HEK293 (cell line): Measurements from ENCODE around the gene MPZL2.

Experiments
- CTCF ChIA-PET: fragments of 350-600 bp; formaldehyde crosslinking; extraction: SDS; loops from one replicate; lab custom pipeline; 2021; ENCODE audit warnings: antibody characterized with exemption; lab: Yijun Ruan, JAX
- POLR2A ChIA-PET: fragments of 300-600 bp; formaldehyde crosslinking; extraction: SDS; loops from one replicate; lab custom pipeline; 2020; ENCODE audit warnings: antibody characterized with exemption, inconsistent platforms; lab: Yijun Ruan, JAX
- H3K27ac ChIP-seq: fragments of 200-500 bp; sonication (Bioruptor generic); 2 replicates; pipeline ENCODE4 v1.5.1; 2014; ENCODE audit warnings: low read depth, low read length, control low read depth, inconsistent platforms; ENCODE audit errors: extremely low read depth
- H3K36me3 ChIP-seq, 2 experiments: fragments of 200-500 bp in 1 of 2; sonication (Bioruptor generic) in 1 of 2; 1 replicate in 1 of 2; 2 replicates in 1 of 2; pipeline ENCODE4 v1.5.1; 2014 to 2017; ENCODE audit warnings: inconsistent platforms in 2 of 2, low read length in 2 of 2; ENCODE audit not compliant: control insufficient read depth in 2 of 2, insufficient read depth in 1 of 2
- H3K4me1 ChIP-seq: fragments of 200-500 bp; sonication (Bioruptor generic); 2 replicates; pipeline ENCODE4 v1.5.1; 2014; ENCODE audit warnings: mild to moderate bottlenecking, low read length, inconsistent platforms; ENCODE audit not compliant: control insufficient read depth, insufficient read depth
- H3K4me3 ChIP-seq: 2 replicates; pipeline ENCODE4 v1.5.1; 2011; ENCODE audit warnings: low read depth, mild to moderate bottlenecking, control low read depth, low read length, moderate library complexity
- H3K9me3 ChIP-seq: fragments of 200-500 bp; sonication (Bioruptor generic); 2 replicates; pipeline ENCODE4 v1.5.1; 2014; ENCODE audit warnings: low read depth, low read length, inconsistent platforms; ENCODE audit not compliant: control insufficient read depth, insufficient read depth
- BCL11B ChIP-seq: fragments of 450-650 bp; formaldehyde crosslinking; IDR thresholded peaks from 2 replicates; pipeline ENCODE4 v1.5.1; 2016; ENCODE audit warnings: low read depth, missing biosample characterization, missing genetic modification characterization
- EGR2 ChIP-seq: fragments of 450-650 bp; formaldehyde crosslinking; IDR thresholded peaks from 2 replicates; pipeline ENCODE4 v1.5.1; 2016; ENCODE audit warnings: low read depth, missing biosample characterization, missing genetic modification characterization
- FEZF1 ChIP-seq: fragments of 450-650 bp; formaldehyde crosslinking; IDR thresholded peaks from 2 replicates; pipeline ENCODE4 v1.5.1; 2016; ENCODE audit warnings: missing biosample characterization, missing genetic modification characterization
- HOXC10 ChIP-seq: sonication (generic); formaldehyde crosslinking; IDR thresholded peaks from 2 replicates; pipeline ENCODE4 v1.8.1; 2023; ENCODE audit warnings: mild to moderate bottlenecking, missing genetic modification reagents
- KLF1 ChIP-seq: fragments of 450-650 bp; formaldehyde crosslinking; IDR thresholded peaks from 2 replicates; pipeline ENCODE4 v1.5.1; 2016; ENCODE audit warnings: missing biosample characterization, missing genetic modification characterization
- KLF17 ChIP-seq: fragments of 450-650 bp; formaldehyde crosslinking; IDR thresholded peaks from 2 replicates; pipeline ENCODE4 v1.5.1; 2016; ENCODE audit warnings: missing biosample characterization, missing genetic modification characterization
- KLF9 ChIP-seq: fragments of 450-650 bp; formaldehyde crosslinking; IDR thresholded peaks from 2 replicates; pipeline ENCODE4 v1.5.1; 2016; ENCODE audit warnings: missing biosample characterization, missing genetic modification characterization, low read depth
- PRDM1 ChIP-seq: fragments of 450-650 bp; formaldehyde crosslinking; IDR thresholded peaks from 2 replicates; pipeline ENCODE4; 2016; ENCODE audit warnings: missing biosample characterization, missing genetic modification characterization
- RBAK ChIP-seq: fragments of 450-650 bp; formaldehyde crosslinking; IDR thresholded peaks from 2 replicates; pipeline ENCODE4 v1.5.1; 2016; ENCODE audit warnings: missing biosample characterization, missing genetic modification characterization
- REPIN1 ChIP-seq: fragments of 450-650 bp; formaldehyde crosslinking; IDR thresholded peaks from 2 replicates; pipeline ENCODE4 v1.5.1; 2017; ENCODE audit warnings: missing biosample characterization, missing genetic modification characterization, low read depth
- SETDB1 ChIP-seq: IDR thresholded peaks from one replicate; pipeline ENCODE4 v1.6.1; 2017; ENCODE audit warnings: mild to moderate bottlenecking, low read length, moderate library complexity, mixed read lengths; ENCODE audit not compliant: insufficient read length
- TSHZ1 ChIP-seq: fragments of 450-650 bp; formaldehyde crosslinking; IDR thresholded peaks from 2 replicates; pipeline ENCODE4 v1.5.1; 2016; ENCODE audit warnings: missing biosample characterization, missing genetic modification characterization, borderline replicate concordance
- ZFP37 ChIP-seq: fragments of 450-650 bp; formaldehyde crosslinking; IDR thresholded peaks from 2 replicates; pipeline ENCODE4 v1.5.1; 2016; ENCODE audit warnings: missing biosample characterization, missing genetic modification characterization
- ZFP69B ChIP-seq: fragments of 450-650 bp; formaldehyde crosslinking; IDR thresholded peaks from 2 replicates; pipeline ENCODE4 v1.5.1; 2016; ENCODE audit warnings: missing biosample characterization, missing genetic modification characterization
- ZNF16 ChIP-seq: fragments of 450-650 bp; formaldehyde crosslinking; IDR thresholded peaks from 2 replicates; pipeline ENCODE4 v1.5.1; 2016; ENCODE audit warnings: low read depth, missing biosample characterization, missing genetic modification characterization
- ZNF169 ChIP-seq: fragments of 450-650 bp; formaldehyde crosslinking; IDR thresholded peaks from 2 replicates; pipeline ENCODE4 v1.5.1; 2016; ENCODE audit warnings: missing biosample characterization, missing genetic modification characterization
- ZNF175 ChIP-seq: fragments of 450-650 bp; formaldehyde crosslinking; IDR thresholded peaks from 2 replicates; pipeline ENCODE4 v1.5.1; 2016; ENCODE audit warnings: missing biosample characterization, missing genetic modification characterization
- ZNF19 ChIP-seq: fragments of 450-650 bp; formaldehyde crosslinking; IDR thresholded peaks from 2 replicates; pipeline ENCODE4; 2016; ENCODE audit warnings: missing biosample characterization, missing genetic modification characterization, low read depth
- ZNF23 ChIP-seq: fragments of 450-650 bp; formaldehyde crosslinking; IDR thresholded peaks from 2 replicates; pipeline ENCODE4 v1.5.1; 2016; ENCODE audit warnings: missing biosample characterization, missing genetic modification characterization, borderline replicate concordance
- ZNF26 ChIP-seq: fragments of 450-650 bp; formaldehyde crosslinking; IDR thresholded peaks from 2 replicates; pipeline ENCODE4 v1.5.1; 2016; ENCODE audit warnings: missing biosample characterization, missing genetic modification characterization
- ZNF266 ChIP-seq: fragments of 450-650 bp; formaldehyde crosslinking; IDR thresholded peaks from 2 replicates; pipeline ENCODE4 v1.5.1; 2016; ENCODE audit warnings: missing biosample characterization, missing genetic modification characterization, low read depth
- ZNF404 ChIP-seq: fragments of 450-650 bp; formaldehyde crosslinking; IDR thresholded peaks from 2 replicates; pipeline ENCODE4 v1.5.1; 2017; ENCODE audit warnings: missing biosample characterization, missing genetic modification characterization
- ZNF416 ChIP-seq: fragments of 450-650 bp; formaldehyde crosslinking; IDR thresholded peaks from 2 replicates; pipeline ENCODE4 v1.5.1; 2016; ENCODE audit warnings: missing biosample characterization, missing genetic modification characterization
- ZNF449 ChIP-seq: fragments of 450-650 bp; formaldehyde crosslinking; IDR thresholded peaks from 2 replicates; pipeline ENCODE4 v1.5.1; 2017; ENCODE audit warnings: missing biosample characterization, mild to moderate bottlenecking, missing genetic modification characterization, moderate library complexity
- ZNF501 ChIP-seq: fragments of 450-650 bp; formaldehyde crosslinking; IDR thresholded peaks from 2 replicates; pipeline ENCODE4 v1.5.1; 2016; ENCODE audit warnings: missing biosample characterization, missing genetic modification characterization
- ZNF510 ChIP-seq: fragments of 450-650 bp; formaldehyde crosslinking; IDR thresholded peaks from 2 replicates; pipeline ENCODE4 v1.5.1; 2018; ENCODE audit warnings: mild to moderate bottlenecking, missing genetic modification characterization, missing biosample characterization; ENCODE audit not compliant: insufficient replicate concordance
- ZNF596 ChIP-seq: fragments of 450-650 bp; IDR thresholded peaks from 2 replicates; pipeline ENCODE4 v1.5.0; 2018; ENCODE audit warnings: missing biosample characterization, mild to moderate bottlenecking, missing genetic modification characterization, moderate library complexity
- ZNF624 ChIP-seq: fragments of 450-650 bp; formaldehyde crosslinking; IDR thresholded peaks from 2 replicates; pipeline ENCODE4 v1.5.1; 2017; ENCODE audit warnings: missing biosample characterization, missing genetic modification characterization
- ZNF76 ChIP-seq: fragments of 450-650 bp; formaldehyde crosslinking; IDR thresholded peaks from 2 replicates; pipeline ENCODE4; 2016; ENCODE audit warnings: low read depth, missing biosample characterization, missing genetic modification characterization, borderline replicate concordance

Gene MPZL2

GRCh38 chr11:118241764-118242098 lies 22.4 kb downstream of the MPZL2 start:
- no peak overlapping the region for H3K27ac ChIP-seq
- CTCF ChIA-PET: interaction anchor here (0.5 to 1.0 kb wide), 3 partner anchors 14 to 215 kb away, joined by 3 to 5 read pairs (median 3); no protein-coding TSS in a partner anchor
- H3K36me3 ChIP-seq: no peaks in the 10 kb centered on the region
- no peaks in the 10 kb centered on the region for H3K4me1 ChIP-seq
- H3K4me3 ChIP-seq: no peak overlapping the region
- POLR2A ChIA-PET: interaction anchor here (1.9 kb wide), 1 partner anchor 10 kb away, joined by 12 read pairs; the partner anchor contains the start of gene MPZL3
- TF ChIP-seq ZFP37 (tag by site-specific recombination): 0 out of 2 replicates have a peak, but pooled peaks have one; percentile 28
- no peak for TF ChIP-seq PRDM1 (tag by site-specific recombination)
- TF ChIP-seq KLF17 (tag by site-specific recombination): no peak
- no peak for TF ChIP-seq HOXC10
- no peak for TF ChIP-seq TSHZ1 (tag by site-specific recombination)
- no peak for TF ChIP-seq ZNF169
- TF ChIP-seq ZNF19: no peak
- TF ChIP-seq ZNF175: no peak
- no peak for TF ChIP-seq ZNF449 (tag by site-specific recombination)
- no peaks in the 10 kb centered on the region for H3K9me3 ChIP-seq

GRCh38 chr11:118240999-118241763 lies 22.9 kb downstream of the MPZL2 start:
- no peak overlapping the region for H3K27ac ChIP-seq
- ChIA-PET CTCF (interaction anchor here (0.5 to 1.0 kb wide), 5 partner anchors 15 to 1043 kb away, joined by 3 to 5 read pairs (median 3); no protein-coding TSS in a partner anchor), POLR2A (interaction anchor here (0.5 to 1.9 kb wide), 2 partner anchors 10 to 362 kb away, joined by 3 to 12 read pairs; partner anchors contain the start of gene MPZL3)
- H3K4me3 ChIP-seq: no peak overlapping the region
- H3K4me1 ChIP-seq: no peaks in the 10 kb centered on the region
- no peaks in the 10 kb centered on the region for H3K36me3 ChIP-seq
- H3K9me3 ChIP-seq: no peaks in the 10 kb centered on the region
- TF ChIP-seq RBAK (tag by site-specific recombination) (no peak), REPIN1 (tag by site-specific recombination) (no peak), ZNF404 (no peak), ZNF416 (tag by site-specific recombination) (no peak), ZNF624 (tag by site-specific recombination) (no peak), ZNF596 (tag by site-specific recombination) (no peak), ZNF266 (tag by site-specific recombination) (no peak), ZNF16 (tag by site-specific recombination) (no peak), ZNF76 (no peak), BCL11B (tag by site-specific recombination) (no peak), ZFP69B (tag by site-specific recombination) (no peak), FEZF1 (tag by site-specific recombination) (no peak), KLF9 (tag by site-specific recombination) (no peak), ZNF510 (no peak), ZNF23 (no peak), ZNF26 (no peak), ZNF501 (tag by site-specific recombination) (no peak), EGR2 (tag by site-specific recombination) (peak; percentile 80), KLF1 (tag by site-specific recombination) (no peak), SETDB1 (no peak)
